SK-N-MC (cell line): ENCODE data around the gene NUB1.

Source experiments
- EZH2 ChIP-seq: fragments of 200-600 bp; sonication (generic); IDR thresholded peaks from one replicate; pipeline ENCODE4 v1.6.1; 2017; ENCODE audit warnings: antibody characterized with exemption
- FOXP2 ChIP-seq: optimal IDR thresholded peaks from 2 replicates; pipeline ENCODE3; 2011; ENCODE audit warnings: mild to moderate bottlenecking, moderate library complexity; ENCODE audit not compliant: insufficient read depth; ENCODE audit errors: extremely low read length, control extremely low read depth
- POLR2AphosphoS5 ChIP-seq: IDR thresholded peaks from 2 replicates; pipeline ENCODE4 v1.6.1; 2012; ENCODE audit warnings: mild to moderate bottlenecking, low read depth, low read length, borderline replicate concordance

- no peak for TF ChIP-seq FOXP2
- TF ChIP-seq EZH2 = no peak
- TF ChIP-seq POLR2AphosphoS5 = no peak
These were observed 38.1 kb downstream of the NUB1 start for GRCh38 chr7:151379534-151380198.
